CD1c-positive myeloid dendritic cell (primary cell): Measurements from ENCODE around the gene RFFL.
A peak's percentile ranks its signal among the peaks of the same experiment; 100 is the strongest.

Experiments
- DNase-seq: peaks from one replicate; pipeline ENCODE4 v3.0.0-alpha.2; 2016; ENCODE audit errors: extremely low spot score

The RFFL gene

DNA sequence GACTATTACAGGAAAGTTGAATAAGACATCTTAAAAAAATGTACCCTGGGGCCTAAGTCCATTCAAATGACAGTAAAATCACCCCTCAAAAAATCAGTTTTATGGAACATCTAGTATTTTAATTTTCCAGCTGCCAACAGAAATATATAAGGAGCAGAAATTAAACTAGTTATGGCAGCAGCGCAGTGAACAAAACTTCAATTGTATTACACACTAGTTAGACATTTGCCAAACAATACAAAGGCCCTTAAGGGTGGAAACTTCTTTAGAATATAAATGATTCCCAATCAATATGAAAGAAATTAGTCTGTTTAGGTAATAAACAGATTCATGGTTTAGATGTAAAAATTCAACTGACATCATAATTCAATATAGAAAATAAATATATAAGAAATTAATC, 18.1 kb upstream of the RFFL start:
- no peak for DNase-seq

DNA sequence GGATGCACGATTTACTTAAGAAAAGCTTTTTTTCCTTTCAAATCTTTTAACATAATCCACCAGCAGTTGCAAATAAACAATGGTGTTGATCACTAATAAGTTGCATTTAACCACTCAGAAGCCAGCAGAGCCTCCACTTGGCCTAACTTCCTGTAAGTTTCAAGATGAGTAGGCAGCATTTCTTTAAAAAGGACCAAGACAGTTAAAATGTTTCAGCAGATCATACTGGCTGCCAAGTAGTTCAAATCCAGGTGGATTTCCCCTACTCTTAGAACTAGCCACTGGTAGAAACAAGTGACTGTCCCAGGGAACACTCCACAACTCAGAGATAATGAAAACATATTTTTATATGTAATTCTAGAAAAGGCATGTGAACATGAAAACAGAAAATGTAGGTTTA, 17.0 kb upstream of the RFFL start:
- peak; percentile 48 for DNase-seq

DNA sequence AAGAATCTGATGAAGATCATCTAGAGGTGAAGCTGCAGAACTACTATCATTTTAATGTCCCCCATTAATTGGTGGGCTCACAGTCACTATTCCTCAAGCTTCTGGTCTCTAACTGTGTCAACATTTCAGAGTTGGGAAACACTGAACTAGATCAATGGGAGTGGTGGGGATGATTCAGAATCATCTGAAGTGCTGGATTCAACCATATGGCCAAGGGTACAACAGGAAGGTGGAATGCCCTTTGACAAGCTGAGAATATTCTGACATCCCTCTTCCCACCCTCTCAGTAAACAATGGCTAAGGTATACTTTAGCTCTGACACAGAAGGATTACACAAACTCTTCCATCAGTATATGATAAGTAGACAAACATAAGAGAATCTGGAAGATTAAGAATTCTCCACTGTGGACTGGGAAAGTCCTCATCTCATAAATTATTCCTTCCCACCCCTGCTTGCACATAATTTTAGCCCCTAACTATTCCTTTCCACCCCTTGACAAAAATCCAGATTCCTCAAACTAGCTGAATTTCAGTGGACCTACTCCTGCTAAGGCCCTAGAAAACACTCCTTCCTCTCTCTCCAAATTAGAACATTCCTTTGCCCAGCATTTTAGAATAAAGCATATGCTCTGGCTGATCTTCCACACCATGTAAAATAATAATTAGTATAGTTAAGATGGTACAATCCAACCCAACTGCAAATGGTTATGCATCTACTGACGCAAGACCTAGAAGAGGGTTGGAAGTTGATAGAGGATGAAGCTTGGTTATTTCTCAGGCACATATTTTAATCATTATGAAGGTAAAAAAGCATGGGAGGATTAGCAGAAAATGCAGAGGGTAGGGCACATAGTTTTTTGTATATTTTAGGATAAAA, 16.3 kb upstream of the RFFL start:
- no peak for DNase-seq

DNA sequence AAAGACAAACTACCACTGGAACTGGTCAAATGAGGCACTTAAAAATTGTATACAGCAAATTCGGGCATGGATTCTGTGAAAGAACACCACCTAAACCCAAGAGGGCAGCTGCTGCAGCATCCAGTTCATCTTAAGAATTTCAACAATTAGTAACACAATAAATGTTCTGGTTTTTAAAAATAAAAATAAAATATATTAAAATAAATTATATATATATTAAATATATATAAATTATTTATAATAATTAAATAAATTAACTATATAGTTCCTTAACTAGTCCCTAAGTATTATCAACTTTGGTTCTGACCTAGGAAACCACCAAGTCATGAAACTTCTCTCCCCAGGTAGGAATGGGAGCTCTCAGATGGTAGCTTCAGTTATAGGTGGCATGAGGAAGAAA, 13.4 kb upstream of the RFFL start:
- DNase-seq, result no peak

DNA sequence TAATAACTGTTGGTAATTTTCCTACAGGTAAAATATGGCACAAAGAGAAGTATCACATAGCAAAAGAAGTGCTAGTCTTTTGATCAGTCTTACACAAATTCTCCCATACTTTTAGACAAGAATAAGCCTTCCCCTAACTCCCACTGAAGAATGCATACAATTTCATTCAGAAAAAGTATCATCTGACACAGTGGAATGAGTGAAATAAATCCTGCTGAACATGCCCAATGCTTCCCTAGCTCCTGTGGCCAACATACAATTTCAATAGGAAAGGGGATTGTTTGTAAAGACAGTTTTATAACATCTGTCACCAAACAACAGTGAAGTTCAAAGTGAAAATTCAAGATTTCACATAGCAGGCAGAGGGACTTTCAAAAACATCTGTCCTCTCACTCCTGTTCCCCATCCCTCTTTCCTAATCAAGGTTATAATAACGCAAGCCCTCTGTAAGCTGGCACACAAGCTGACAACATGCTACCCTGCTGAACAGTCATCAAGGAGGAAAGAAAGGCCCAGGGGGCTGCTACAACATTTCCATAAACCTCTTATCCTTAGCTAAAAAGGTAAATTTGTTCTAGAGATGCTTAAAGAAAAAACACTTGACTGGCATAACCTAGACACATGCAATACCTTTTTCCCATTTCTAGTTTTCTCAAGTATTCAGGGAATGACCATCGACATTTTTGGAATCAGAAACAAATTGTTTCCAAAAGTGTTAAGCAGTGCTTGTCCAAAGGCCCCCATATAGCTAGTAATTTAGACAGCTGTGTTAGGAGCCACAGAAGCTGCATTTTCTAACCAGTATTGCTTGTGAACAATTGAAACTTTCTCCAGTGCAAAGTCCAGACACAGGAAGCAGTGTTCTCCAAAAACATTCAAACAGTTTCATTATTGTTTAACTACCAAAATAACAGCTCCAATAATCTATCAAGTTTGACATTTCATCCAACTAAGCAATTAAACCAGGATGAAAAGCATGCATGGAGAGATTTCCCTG, 11.5 kb upstream of the RFFL start:
- no peak for DNase-seq

DNA sequence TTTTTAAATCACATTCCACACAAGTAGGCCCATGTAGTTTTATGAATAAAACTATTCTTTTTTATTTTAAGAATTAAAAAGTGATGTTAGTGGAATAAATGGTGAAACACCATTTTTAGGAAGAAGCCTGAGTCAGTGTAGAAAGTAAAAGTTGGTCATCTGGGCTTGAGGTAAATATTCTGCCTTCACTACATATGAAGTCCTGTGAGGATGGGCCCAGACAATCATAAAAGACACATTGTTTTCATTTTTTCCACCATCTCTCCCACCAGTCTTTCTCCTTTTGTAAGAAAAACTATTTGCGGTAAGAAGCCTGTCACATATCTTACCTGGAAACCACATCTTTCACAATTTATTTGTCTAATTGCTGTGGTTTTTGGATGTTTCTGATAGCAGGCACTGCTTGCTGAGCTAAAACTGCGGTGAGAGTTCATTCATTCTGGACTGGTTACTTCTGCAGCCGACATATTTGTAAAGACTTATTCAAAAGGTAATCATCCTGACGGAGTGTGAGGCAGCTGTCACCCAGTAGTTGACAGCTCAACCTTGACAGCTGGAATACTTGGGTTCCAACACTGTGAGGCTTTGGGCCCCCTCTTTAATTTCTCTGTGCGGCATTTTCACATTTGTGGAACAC, 10.6 kb upstream of the RFFL start:
- DNase-seq, result no peak

DNA sequence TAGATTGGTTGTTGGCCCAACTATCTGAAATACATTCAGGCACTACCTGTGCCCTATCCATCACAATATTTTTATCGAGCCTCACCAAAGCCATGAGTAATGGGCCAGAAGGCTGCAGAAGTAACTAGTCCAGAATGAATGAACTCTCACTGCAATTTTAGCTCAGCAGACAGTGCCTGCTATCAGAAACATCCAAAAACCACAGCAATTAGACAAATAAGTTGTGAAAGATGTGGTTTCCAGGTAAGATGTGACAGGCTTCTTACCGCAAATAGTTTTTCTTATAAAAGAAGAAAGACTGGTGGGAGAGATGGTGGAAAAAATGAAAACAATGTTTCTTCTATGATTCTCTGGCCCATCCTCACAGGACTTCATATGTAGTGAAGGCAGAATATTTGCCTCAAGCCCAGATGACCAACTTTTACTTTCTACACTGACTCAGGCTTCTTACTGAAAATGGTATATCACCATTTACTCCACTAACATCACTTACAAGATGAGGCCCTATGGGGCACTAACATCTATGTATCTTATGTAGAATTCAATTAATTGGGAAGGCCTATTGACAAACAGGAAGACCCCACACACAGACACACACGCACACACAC, 9.8 kb upstream of the RFFL start:
- no peak for DNase-seq

DNA sequence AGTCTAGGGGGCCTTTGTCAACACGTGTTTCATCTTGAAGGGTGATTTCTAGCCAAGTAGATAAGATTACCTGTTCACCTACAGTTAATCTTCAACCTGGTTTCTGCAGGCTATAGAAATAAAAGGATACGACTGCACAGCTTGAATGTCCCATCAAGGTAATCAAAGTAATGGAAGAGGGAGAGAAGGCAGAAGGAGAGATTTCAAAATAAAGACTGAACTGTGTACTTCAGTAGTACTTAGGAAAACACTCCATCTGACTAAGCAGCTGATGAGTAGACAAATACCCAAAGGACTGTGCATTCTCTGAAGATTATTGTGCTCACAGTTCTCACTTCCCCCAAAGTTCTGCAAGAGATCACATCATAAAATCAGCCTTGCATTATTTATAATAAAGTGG, 5.8 kb upstream of the RFFL start:
- DNase-seq, result peak; percentile 56

DNA sequence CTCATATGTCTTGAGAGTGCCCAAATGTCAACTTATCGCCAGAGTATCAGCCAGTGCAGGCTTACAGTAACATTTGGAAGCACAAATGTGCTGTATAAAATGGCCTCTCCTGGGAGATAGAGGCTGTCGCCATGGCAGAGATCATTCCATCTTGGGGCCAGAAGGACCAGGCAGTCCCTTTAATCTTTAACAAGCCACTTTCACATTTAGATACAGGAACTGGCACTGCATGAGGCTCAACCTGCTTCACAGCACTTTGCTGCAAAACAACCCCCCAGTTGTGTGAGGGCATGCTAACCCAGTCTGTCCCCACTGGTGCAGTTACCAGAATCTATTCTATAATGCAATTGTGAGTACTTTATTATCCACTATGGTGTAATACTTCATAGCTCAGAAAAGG, 4.7 kb upstream of the RFFL start:
- no peak for DNase-seq

DNA sequence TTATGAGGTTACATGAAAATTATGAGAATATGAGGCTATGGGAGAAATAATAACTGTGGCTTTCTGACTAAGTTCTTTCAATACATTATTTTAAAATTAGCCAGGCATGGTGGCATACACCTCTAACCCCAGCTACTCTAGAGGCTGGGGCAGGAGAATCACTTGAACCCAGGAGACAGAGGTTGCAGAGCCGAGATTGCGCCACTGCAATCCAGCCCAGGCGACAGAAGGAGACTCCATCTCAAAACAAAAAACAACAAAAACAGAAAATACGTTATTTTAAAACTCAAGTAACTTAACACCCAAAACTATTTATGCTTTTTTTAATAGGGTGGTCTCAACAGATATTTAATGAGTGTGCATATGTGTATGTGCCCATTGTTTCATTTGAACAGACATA, 2.4 kb upstream of the RFFL start:
- DNase-seq, result no peak

DNA sequence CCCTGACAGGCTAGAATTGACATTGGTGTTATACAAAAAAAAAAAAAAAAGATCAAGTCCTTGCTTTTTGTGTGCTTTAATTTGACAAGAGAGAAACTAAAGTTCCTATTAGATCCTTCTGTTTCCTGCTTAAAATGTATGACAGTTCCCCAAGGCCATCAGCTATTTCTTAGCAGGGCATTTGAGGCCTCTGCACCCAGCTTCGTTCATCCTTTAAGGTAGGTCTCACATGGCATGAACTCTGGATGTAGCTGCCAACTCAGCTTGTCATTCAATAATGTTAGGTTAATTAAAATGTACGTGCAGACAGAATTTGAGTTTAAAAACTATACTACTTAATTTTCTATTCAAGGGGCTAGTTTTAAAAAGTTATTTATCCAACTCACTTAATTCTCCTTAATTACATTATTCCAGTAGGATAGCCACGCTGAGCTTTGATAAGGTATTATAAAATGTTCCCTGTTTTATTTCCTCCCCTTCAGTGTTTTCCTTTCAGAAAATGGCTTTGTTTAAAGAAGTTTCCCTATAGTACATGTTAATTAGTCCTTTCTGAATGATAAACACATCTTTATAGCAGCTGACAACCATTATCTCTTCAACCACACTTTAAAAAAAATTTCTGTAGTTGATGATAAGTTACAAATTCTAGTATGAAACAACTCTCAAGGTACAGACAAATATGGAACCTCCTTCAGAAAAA, 1.2 kb upstream of the RFFL start:
- DNase-seq, result no peak

DNA sequence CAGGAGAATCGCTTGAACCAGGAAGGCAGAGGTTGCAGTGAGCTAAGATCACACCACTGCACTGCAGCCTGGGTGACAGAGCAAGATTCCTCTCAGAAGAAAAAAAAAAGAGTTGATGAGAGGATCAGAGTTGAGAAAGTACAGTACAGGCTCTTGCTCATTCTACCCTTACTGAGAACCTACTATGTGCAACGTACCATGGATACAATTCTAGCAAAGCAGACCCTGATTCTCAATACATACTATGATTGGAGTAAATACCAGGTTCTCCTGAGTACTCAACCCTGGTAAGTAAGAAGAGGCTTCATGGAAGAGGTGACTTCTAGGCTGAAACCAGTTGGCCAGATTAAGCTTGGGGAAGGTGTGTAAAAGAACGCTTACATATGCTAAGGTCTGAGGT, 1.2 kb downstream of the RFFL start:
- no peak for DNase-seq

DNA sequence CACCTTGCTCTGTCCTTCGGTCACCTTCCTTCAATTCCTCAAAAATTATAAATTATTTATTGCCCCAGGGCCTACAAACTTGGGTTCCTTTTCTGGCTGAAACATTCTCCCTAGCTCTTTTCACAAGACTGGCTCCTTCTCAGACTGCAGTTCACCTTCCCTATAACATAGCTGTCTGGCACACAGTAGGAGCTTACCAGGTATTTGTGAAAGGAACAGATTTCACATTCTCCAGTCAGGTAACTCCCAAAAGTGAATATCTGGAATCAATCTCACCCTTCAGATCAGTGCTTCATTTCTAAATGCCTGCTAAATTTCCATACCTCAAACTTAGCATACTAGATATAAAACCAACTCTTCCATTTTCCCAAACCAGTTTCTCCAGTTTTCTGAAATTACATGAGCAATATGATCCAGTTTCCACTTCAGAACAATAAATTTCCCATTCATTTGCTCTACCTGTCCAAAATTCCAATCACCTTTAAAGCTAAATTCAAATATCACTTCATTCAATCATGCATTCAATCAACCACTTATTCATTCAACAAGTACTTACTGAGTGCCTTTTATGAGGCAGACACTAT, 6.1 kb downstream of the RFFL start:
- no peak for DNase-seq

DNA sequence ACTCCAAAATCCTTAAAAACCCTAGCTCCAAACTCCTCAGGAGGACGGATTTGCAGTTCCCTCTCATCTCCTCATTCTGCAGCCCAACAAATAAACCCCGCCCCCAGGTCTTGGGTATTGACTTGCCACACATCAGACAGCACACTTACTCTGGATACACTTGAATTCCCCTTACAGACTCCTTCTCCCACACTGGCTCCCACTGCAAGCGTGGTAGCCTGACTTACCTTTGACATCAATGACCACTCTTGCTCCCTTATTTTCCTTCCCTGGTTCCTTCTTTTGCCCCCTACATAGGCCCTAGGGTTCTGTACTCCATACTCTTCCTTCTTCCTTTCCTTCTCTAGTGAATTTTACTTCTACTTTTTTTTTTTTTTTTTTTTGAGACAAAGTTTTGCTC, 7.5 kb downstream of the RFFL start:
- peak; percentile 36 for DNase-seq

DNA sequence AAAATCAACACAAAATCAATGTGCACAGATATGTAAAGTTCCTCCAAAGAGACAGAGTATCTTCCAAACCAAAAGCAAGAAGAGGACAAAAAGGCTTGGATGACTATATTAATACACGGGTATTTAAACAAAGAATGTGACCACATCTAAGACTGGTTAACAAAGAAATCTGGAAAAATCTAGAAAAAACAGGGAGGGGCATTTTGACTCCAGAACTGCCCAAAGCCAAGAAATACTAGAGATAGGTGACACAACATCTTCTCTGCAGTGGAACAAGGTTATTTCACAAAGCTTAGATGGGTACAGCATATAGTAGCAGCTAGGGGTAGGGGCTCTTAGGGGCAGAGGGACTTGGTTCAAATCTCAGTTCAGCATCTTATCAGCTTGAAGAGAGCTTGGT, 10.3 kb downstream of the RFFL start:
- DNase-seq, result no peak

DNA sequence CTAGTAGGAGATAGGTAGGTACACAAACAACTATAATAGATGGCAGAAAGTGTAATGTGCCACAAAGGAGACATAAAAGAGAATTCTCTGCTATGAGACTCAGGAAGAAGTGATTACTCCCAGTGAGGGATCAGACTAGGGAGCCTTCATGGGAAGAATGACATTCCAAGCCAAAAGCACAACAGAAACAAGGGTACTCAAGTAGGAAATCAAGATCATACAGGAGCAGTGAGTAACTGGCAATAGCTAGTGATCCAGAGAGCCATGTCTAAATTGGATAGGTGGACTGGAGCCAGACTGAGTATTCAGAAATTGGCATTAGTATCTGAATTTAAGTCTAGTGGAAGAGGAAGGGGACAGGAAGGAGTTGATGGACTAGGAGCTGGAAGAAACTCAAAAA, 10.7 kb downstream of the RFFL start:
- DNase-seq, result no peak

DNA sequence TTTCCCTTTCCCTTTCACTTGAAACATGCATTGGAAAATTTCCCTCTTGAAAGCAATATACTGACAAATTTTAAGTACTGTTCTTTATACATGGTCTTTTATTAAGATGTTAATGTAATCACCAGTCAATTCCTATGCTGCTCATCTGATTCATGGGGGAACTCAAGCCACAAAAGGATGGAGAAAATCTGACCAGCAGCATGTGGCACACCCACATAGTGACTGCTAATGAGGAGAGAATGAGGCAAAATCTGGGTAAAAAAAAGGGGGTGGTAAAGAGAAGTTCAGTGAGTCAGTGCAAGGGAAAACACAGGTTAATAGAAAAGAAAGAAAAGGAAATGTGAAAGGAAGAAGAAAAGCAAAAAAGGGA, 11.3 kb downstream of the RFFL start:
- DNase-seq, result no peak

DNA sequence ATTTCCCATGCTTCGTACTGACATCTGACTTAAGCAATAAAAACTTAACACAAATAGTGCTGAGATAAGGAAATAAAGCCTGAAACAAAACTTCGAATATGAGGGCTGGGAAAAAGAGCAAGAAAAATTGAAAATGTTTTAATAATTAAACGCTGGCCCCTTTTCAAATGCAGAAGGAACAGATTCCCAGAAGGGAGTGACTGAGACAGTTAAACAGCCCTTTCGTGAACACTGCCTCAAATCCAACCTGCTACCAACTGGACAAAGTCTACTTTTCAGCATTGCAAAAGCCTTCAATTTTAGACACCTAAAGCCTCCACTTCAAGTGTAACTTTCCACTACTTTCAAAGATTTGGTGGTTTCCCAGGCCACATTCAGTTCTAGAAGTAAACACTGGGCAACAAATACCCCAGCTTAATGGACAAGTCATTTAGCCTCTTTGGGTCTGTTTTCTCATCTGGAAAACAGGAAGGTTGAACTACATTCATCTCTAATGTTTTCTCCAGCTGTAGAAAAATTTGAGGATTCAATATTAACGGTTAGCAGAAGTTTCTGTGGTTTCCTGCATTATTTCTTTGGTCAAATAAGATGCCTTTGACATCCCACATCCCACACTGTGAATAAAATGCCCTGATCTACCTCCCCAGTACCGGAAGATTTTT, 11.8 kb downstream of the RFFL start:
- peak; percentile 45 for DNase-seq

DNA sequence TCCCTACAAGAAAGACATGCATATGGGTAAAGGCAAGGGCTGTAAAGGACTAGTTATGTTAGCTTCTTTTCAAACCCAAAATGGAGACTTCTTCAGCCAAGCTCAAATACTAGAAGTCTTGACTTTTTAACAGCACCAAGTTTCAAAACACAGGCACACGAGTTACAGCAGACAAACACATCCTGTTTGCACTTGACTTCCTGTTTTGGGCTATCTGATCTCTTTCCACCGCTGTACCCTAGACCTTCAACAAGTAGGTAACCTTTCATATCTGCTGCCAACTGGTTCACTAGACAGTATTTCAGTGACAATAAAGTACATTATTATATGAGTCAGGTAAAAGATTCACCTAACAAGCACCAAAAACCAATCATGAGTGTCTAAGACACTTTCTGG, 12.3 kb downstream of the RFFL start:
- DNase-seq, result peak; percentile 75

DNA sequence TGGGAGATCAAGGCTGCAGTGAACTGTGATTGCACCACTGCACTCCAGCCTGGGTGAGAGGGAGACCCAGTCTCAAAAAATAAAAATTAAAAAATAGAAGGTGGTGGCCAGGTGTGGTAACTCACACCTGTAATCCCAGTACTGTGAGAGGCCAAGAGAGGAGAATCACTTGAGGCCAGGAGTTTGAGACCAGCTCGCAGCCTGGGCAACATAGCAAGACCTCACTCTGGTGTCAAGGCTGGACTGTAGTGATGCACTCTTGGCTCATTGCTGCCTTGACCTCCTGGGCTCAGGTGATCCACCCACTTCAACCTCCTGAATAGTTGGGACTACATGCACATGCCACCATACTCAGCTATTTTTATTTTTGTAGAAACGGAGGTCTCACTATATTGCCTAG, 13.3 kb downstream of the RFFL start:
- DNase-seq, result no peak
